ENCODE results near the gene DUSP12. TPM values are rescaled to one million over a fixed set of nuclear protein-coding genes. Genes with fewer than 3 reads are reported as not detected.

DUSP12 gene
- total RNA-seq, 1 experiment from 2014 or later, result 29.4 TPM

- no peak for ATAC-seq
- Mint-ChIP-seq H3K27me3 (ENCODE audit: low read depth) (peaks cover 50% of the 10 kb centered on the region), H3K4me3 (peak overlapping the region; percentile 90), H3K36me3 (no peaks in the 10 kb centered on the region), H3K9me3 (no peaks in the 10 kb centered on the region), H3K4me1 (peaks cover 36% of the 10 kb centered on the region), H3K27ac (no peak overlapping the region)
- TF ChIP-seq NFATC4 (CRISPR knock-in tag; IDR thresholded peaks at IDR 0.05) (no peak), MYBL2 (CRISPR knock-in tag; IDR thresholded peaks at IDR 0.05) (no peak), MXD4 (CRISPR knock-in tag; IDR thresholded peaks at IDR 0.05; ENCODE audit: borderline replicate concordance) (no peak), ZNF396 (CRISPR knock-in tag; IDR thresholded peaks at IDR 0.05; ENCODE audit: borderline replicate concordance) (no peak), FOXJ3 (CRISPR knock-in tag; IDR thresholded peaks at IDR 0.05; ENCODE audit: borderline replicate concordance) (no peak), PREB (CRISPR knock-in tag; IDR thresholded peaks at IDR 0.05; ENCODE audit: borderline replicate concordance) (no peak), ETV6 (CRISPR knock-in tag; IDR thresholded peaks at IDR 0.05) (no peak), GRHL2 (CRISPR knock-in tag; IDR thresholded peaks at IDR 0.05; ENCODE audit: insufficient replicate concordance, severe bottlenecking) (no peak), MAX (CRISPR knock-in tag; IDR thresholded peaks at IDR 0.05) (no peak), E2F4 (CRISPR knock-in tag; IDR thresholded peaks at IDR 0.05; ENCODE audit: borderline replicate concordance, low read depth) (no peak), ERG (CRISPR knock-in tag; IDR thresholded peaks at IDR 0.05) (no peak), CTCF (IDR thresholded peaks at IDR 0.05) (no peak), HMGA2 (CRISPR knock-in tag; IDR thresholded peaks at IDR 0.05) (no peak), NR3C1 (CRISPR knock-in tag; conservative IDR thresholded peaks at IDR 0.05; ENCODE audit: low read depth) (no peak), USF2 (CRISPR knock-in tag; IDR thresholded peaks at IDR 0.05) (no peak), E2F1 (CRISPR knock-in tag; IDR thresholded peaks at IDR 0.05) (no peak), ZNF317 (CRISPR knock-in tag; IDR thresholded peaks at IDR 0.05; ENCODE audit: borderline replicate concordance, low read depth) (no peak), ZBTB21 (CRISPR knock-in tag; IDR thresholded peaks at IDR 0.05; ENCODE audit: borderline replicate concordance) (no peak), ZNF281 (CRISPR knock-in tag; IDR thresholded peaks at IDR 0.05) (no peak), ZNF263 (CRISPR knock-in tag; IDR thresholded peaks at IDR 0.05; ENCODE audit: low read depth) (no peak)
- POLR2A ChIA-PET, result no interaction called here
- no peak for DNase-seq (ENCODE audit: low spot score)
- CTCF ChIA-PET, result interaction anchor here (1.1 kb wide), 1 partner anchor 10 kb away, joined by 6 read pairs; no protein-coding TSS in a partner anchor
These were observed 21.0 kb upstream of the DUSP12 start for GRCh38 chr1:161728376-161729226.
